Mammary epithelial cell (primary cell): ENCODE data around the gene UGT2B7.
"Not testable (repeated sequence)": the region's sequence is repeated elsewhere in the genome, so short reads cannot be mapped to it uniquely, and the experiment has no call there.

Source experiments
- EZH2 ChIP-seq: IDR thresholded peaks from 2 replicates; pipeline ENCODE4 v1.6.1; 2012; ENCODE audit warnings: low read length, inconsistent platforms, borderline replicate concordance
- TF ChIP-seq, protein P1 (sequence below), 2 donors: IDR thresholded peaks in 1 of 2; conservative IDR thresholded peaks in 1 of 2; 2 replicates each; pipeline ENCODE4 v1.5.1; 2011 to 2012; ENCODE audit warnings: inconsistent platforms in 2 of 2, low read length in 2 of 2, mild to moderate bottlenecking in 2 of 2, control low read depth in 1 of 2, low read depth in 1 of 2; ENCODE audit not compliant: insufficient read depth in 1 of 2; ENCODE audit errors: extremely low read depth in 1 of 2

DNA sequence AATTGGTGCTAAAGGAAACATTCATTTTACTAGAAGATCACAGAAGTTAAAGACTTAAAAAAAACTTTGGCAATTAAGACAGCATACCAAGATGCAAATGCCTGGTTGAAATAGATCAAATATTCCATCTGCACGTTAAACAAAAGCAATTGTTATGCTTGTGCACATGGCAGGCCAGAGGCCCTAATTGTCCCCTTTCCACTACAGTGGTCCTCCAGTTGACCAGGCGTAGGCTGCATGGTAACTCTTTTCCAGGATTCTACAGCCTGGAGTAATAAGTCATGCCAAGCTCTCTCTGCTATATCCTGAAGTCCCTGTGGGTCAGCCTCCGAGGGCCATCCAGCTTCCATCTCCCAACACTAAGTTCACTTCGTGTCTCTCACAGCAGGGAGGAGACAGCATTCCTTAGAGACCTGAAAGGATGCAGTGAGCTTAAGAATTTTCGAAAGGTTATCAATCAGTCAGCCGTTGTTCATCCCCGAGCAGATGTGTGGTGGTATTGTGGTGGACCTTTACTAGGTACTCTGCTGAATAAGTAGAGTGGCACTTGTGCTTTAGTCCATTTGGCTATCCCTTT, 42.9 kb upstream of the UGT2B7 start:
- TF ChIP-seq, protein P1, sequence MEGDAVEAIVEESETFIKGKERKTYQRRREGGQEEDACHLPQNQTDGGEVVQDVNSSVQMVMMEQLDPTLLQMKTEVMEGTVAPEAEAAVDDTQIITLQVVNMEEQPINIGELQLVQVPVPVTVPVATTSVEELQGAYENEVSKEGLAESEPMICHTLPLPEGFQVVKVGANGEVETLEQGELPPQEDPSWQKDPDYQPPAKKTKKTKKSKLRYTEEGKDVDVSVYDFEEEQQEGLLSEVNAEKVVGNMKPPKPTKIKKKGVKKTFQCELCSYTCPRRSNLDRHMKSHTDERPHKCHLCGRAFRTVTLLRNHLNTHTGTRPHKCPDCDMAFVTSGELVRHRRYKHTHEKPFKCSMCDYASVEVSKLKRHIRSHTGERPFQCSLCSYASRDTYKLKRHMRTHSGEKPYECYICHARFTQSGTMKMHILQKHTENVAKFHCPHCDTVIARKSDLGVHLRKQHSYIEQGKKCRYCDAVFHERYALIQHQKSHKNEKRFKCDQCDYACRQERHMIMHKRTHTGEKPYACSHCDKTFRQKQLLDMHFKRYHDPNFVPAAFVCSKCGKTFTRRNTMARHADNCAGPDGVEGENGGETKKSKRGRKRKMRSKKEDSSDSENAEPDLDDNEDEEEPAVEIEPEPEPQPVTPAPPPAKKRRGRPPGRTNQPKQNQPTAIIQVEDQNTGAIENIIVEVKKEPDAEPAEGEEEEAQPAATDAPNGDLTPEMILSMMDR (conservative IDR thresholded peaks at IDR 0.05 in 1 of 2, IDR thresholded peaks at IDR 0.05 in 1 of 2; ENCODE audit: extremely low read depth in 1 of 2, insufficient read depth in 1 of 2, low read depth in 1 of 2, low read length in 2 of 2): not testable (repeated sequence)
- TF ChIP-seq EZH2: not testable (repeated sequence)
